ENCODE results near the gene NXPH1. TPM values are rescaled to one million over a fixed set of nuclear protein-coding genes. Genes with fewer than 3 reads are reported as not detected.
"Not testable (repeated sequence)": the region's sequence is repeated elsewhere in the genome, so short reads cannot be mapped to it uniquely, and the experiment has no call there.

The NXPH1 gene
- total RNA-seq, 1 experiment from 2014 or later = 1.2 TPM

DNA sequence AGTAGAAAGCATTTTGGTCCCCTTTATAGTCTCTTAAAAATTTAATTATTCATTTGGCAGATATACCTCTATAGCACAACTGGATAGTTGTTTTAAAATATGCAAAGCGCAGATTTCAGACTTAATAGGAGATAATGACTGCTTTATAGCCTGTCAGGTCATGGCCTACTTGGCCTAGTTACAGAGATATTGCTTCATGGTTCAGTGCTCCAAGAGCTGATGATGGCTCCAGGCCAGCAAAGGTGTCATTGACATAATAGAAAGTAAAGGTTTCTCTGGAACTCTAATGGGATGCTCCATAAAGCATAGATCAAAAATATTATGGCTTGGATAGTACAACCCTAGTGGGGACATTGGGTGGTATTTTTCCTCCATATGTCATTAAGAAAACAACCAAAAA is 285.7 kb downstream of the NXPH1 start:
- H3K27me3 ChIP-seq (replicated peaks; ENCODE audit: control insufficient read depth, insufficient read depth, low read length) = no peaks in the 10 kb centered on the region
- no peaks in the 10 kb centered on the region for H3K36me3 ChIP-seq (ENCODE audit: control insufficient read depth, insufficient read depth, low read length)
- Mint-ChIP-seq H3K9me3 (ENCODE audit: unreplicated experiment) (no peaks in the 10 kb centered on the region), H3K27ac (ENCODE audit: unreplicated experiment) (no peak overlapping the region), H3K27me3 (ENCODE audit: insufficient read depth, unreplicated experiment) (no peaks in the 10 kb centered on the region), H3K4me1 (ENCODE audit: low read depth, unreplicated experiment) (no peaks in the 10 kb centered on the region), H3K36me3 (ENCODE audit: insufficient read depth, unreplicated experiment) (no peaks in the 10 kb centered on the region), H3K4me3 (ENCODE audit: unreplicated experiment) (no peak overlapping the region)
- no peak for DNase-seq
- intact Hi-C loops (cut with micrococcal nuclease; ENCODE audit: unreplicated experiment) = no loop called here
- POLR2A ChIA-PET = no interaction called here
- H3K4me3 ChIP-seq (ENCODE audit: low read depth, low read length) = no peak overlapping the region
- no peaks in the 10 kb centered on the region for H3K9me3 ChIP-seq
- TF ChIP-seq, protein P1, sequence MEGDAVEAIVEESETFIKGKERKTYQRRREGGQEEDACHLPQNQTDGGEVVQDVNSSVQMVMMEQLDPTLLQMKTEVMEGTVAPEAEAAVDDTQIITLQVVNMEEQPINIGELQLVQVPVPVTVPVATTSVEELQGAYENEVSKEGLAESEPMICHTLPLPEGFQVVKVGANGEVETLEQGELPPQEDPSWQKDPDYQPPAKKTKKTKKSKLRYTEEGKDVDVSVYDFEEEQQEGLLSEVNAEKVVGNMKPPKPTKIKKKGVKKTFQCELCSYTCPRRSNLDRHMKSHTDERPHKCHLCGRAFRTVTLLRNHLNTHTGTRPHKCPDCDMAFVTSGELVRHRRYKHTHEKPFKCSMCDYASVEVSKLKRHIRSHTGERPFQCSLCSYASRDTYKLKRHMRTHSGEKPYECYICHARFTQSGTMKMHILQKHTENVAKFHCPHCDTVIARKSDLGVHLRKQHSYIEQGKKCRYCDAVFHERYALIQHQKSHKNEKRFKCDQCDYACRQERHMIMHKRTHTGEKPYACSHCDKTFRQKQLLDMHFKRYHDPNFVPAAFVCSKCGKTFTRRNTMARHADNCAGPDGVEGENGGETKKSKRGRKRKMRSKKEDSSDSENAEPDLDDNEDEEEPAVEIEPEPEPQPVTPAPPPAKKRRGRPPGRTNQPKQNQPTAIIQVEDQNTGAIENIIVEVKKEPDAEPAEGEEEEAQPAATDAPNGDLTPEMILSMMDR (IDR thresholded peaks at IDR 0.05; ENCODE audit: insufficient read depth in 1 of 2, low read depth in 1 of 2, low read length in 1 of 2, severe bottlenecking in 1 of 2, unreplicated experiment in 1 of 2) = no peak
- no peaks in the 10 kb centered on the region for H3K4me1 ChIP-seq
- BruUV-seq (replicated peaks) = no TSS peak
- CTCF ChIA-PET = no interaction called here

DNA sequence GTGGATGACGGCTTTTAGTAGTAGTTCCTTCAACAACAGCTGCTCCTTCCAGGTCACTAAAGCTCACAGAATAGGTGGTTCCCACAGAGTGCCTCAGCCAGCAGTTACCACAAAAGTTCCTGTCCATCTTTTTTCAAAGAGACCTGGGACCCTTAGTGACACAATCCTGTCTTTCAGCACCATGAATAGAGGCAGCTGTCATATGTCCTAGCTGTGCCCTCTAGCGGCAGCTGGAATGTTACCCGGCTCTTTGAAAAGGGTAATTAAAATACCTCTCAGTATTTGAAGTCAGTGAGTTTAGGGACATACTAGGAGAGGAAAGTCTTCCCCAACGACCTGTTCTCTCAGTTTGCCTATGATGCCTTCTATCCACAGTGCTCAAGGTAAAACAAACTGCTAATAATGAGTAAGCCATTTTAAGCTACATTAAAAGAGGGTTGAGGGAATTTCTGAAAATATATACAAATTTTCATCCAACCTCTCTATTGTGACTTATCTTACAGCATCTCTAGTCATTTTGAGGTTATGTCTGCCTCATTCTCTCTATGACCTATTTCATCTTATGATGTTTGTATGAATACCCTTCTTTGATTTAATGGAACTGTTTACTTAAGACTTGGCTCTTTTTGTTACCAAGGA is 290.8 kb downstream of the NXPH1 start:
- TF ChIP-seq, protein P1 (IDR thresholded peaks at IDR 0.05; ENCODE audit: insufficient read depth in 1 of 2, low read depth in 1 of 2, low read length in 1 of 2, severe bottlenecking in 1 of 2, unreplicated experiment in 1 of 2) = peak; percentile 83 to 90
- ChIA-PET POLR2A (no interaction called here), CTCF (interaction anchor here (0.6 to 1.5 kb wide), 5 partner anchors 75 to 333 kb away, joined by 3 to 7 read pairs (median 4); no protein-coding TSS in a partner anchor)
- Histone ChIP-seq H3K4me3 (ENCODE audit: low read depth, low read length) (no peak overlapping the region), H3K4me1 (no peaks in the 10 kb centered on the region), H3K36me3 (ENCODE audit: control insufficient read depth, insufficient read depth, low read length) (no peaks in the 10 kb centered on the region), H3K9me3 (no peaks in the 10 kb centered on the region), H3K27me3 (replicated peaks; ENCODE audit: control insufficient read depth, insufficient read depth, low read length) (no peaks in the 10 kb centered on the region)
- intact Hi-C loops (cut with micrococcal nuclease; ENCODE audit: unreplicated experiment) = loop anchor here (1.0 to 2.0 kb wide), 6 partner anchors 105 to 306 kb away; no protein-coding TSS in a partner anchor
- peak; percentile 72 to 76 for DNase-seq
- Mint-ChIP-seq H3K4me3 (ENCODE audit: unreplicated experiment) (no peak overlapping the region), H3K4me1 (ENCODE audit: low read depth, unreplicated experiment) (peaks cover 8% of the 10 kb centered on the region), H3K36me3 (ENCODE audit: insufficient read depth, unreplicated experiment) (no peaks in the 10 kb centered on the region), H3K27me3 (ENCODE audit: insufficient read depth, unreplicated experiment) (no peaks in the 10 kb centered on the region), H3K27ac (ENCODE audit: unreplicated experiment) (no peak overlapping the region), H3K9me3 (ENCODE audit: unreplicated experiment) (no peaks in the 10 kb centered on the region)
- no TSS peak for BruUV-seq (replicated peaks)

DNA sequence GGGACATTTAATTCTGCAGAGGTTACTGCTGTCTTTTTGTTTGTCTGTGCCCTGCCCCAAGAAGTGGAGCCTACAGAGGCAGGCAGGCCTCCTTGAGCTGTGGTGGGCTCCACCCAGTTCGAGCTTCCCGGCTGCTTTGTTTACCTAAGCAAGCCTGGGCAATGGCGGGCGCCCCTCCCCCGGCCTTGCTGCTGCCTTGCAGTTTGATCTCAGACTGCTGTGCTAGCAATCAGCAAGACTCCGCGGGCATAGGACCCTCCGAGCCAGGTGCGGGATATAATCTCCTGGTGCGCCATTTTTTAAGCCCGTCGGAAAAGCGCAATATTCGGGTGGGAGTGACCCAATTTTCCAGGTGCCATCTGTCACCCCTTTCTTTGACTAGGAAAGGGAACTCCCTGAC is 298.3 kb downstream of the NXPH1 start:
- H3K4me3 Mint-ChIP-seq (ENCODE audit: unreplicated experiment); CTCF ChIA-PET; H3K4me3 ChIP-seq (ENCODE audit: low read depth, low read length); H3K9me3 ChIP-seq; H3K27me3 Mint-ChIP-seq (ENCODE audit: insufficient read depth, unreplicated experiment); H3K27me3 ChIP-seq (replicated peaks; ENCODE audit: control insufficient read depth, insufficient read depth, low read length); DNase-seq; intact Hi-C loops (cut with micrococcal nuclease; ENCODE audit: unreplicated experiment); H3K9me3 Mint-ChIP-seq (ENCODE audit: unreplicated experiment); H3K4me1 Mint-ChIP-seq (ENCODE audit: low read depth, unreplicated experiment); H3K27ac Mint-ChIP-seq (ENCODE audit: unreplicated experiment); H3K36me3 Mint-ChIP-seq (ENCODE audit: insufficient read depth, unreplicated experiment); H3K4me1 ChIP-seq; POLR2A ChIA-PET; H3K36me3 ChIP-seq (ENCODE audit: control insufficient read depth, insufficient read depth, low read length); BruUV-seq (replicated peaks): not testable (repeated sequence)

All from Caco-2 (cell line).